ENCODE results near the gene HSD17B7. TPM values are rescaled to one million over a fixed set of nuclear protein-coding genes. Genes with fewer than 3 reads are reported as not detected.

HSD17B7 gene
- total RNA-seq, 1 experiment from 2014 or later: 55.6 TPM

DNA sequence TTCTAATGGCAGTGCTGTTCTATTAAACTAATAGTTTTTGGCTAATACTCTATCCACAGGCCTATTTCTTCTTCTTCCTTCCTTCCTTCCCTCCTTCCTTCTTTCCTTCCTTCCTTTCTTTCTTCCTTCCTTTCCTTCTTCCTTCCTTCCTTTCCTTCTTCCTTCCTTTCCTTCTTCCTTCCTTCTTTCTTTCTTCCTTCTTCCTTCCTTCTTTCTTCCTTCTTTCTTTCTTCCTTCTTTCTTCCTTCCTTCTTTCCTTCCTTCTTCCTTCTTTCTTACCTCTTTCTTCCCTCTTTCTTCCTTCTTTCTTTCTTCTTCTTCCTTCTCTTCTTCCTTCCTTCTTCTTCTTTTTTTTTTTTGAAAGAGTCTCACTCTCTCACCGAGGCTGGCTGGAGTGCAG, 38.8 kb downstream of the HSD17B7 start:
- Histone ChIP-seq H3K4me1 (ENCODE audit: insufficient read depth, low read length, poor library complexity, severe bottlenecking) (no peaks in the 10 kb centered on the region), H3K4me3 (ENCODE audit: low read depth, low read length, poor library complexity, severe bottlenecking) (no peak overlapping the region), H3K36me3 (ENCODE audit: insufficient read depth, low read length, poor library complexity, severe bottlenecking) (no peaks in the 10 kb centered on the region), H3K27me3 (replicated peaks; ENCODE audit: insufficient read depth, low read depth, low read length, poor library complexity) (no peaks in the 10 kb centered on the region), H3K27ac (ENCODE audit: low read depth, low read length, poor library complexity, severe bottlenecking) (no peak overlapping the region), H3K9me3 (ENCODE audit: low read depth, low read length, poor library complexity, severe bottlenecking) (no peaks in the 10 kb centered on the region)
- no peak for DNase-seq (ENCODE audit: low spot score)
- POLR2A ChIA-PET (ENCODE audit: low non-redundant PET): no interaction called here
- TF ChIP-seq, protein P1, sequence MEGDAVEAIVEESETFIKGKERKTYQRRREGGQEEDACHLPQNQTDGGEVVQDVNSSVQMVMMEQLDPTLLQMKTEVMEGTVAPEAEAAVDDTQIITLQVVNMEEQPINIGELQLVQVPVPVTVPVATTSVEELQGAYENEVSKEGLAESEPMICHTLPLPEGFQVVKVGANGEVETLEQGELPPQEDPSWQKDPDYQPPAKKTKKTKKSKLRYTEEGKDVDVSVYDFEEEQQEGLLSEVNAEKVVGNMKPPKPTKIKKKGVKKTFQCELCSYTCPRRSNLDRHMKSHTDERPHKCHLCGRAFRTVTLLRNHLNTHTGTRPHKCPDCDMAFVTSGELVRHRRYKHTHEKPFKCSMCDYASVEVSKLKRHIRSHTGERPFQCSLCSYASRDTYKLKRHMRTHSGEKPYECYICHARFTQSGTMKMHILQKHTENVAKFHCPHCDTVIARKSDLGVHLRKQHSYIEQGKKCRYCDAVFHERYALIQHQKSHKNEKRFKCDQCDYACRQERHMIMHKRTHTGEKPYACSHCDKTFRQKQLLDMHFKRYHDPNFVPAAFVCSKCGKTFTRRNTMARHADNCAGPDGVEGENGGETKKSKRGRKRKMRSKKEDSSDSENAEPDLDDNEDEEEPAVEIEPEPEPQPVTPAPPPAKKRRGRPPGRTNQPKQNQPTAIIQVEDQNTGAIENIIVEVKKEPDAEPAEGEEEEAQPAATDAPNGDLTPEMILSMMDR (conservative IDR thresholded peaks at IDR 0.05; ENCODE audit: low read depth, low read length): no peak
- TF ChIP-seq EZH2 (IDR thresholded peaks at IDR 0.05; ENCODE audit: borderline replicate concordance, low read depth, low read length, poor library complexity, severe bottlenecking): no peak
- intact Hi-C loops (cut with micrococcal nuclease; ENCODE audit: unreplicated experiment): loop anchor here (10.0 kb wide), 1 partner anchor 214 kb away; no protein-coding TSS in a partner anchor
- CTCF ChIA-PET: no interaction called here
- BruUV-seq (replicated peaks): no TSS peak

GRCh38 chr1:162832470-162832869, 42.0 kb downstream of the HSD17B7 start:
- Histone ChIP-seq H3K27ac (ENCODE audit: low read depth, low read length, poor library complexity, severe bottlenecking) (no peak overlapping the region), H3K4me3 (ENCODE audit: low read depth, low read length, poor library complexity, severe bottlenecking) (no peak overlapping the region), H3K27me3 (replicated peaks; ENCODE audit: insufficient read depth, low read depth, low read length, poor library complexity) (no peaks in the 10 kb centered on the region), H3K36me3 (ENCODE audit: insufficient read depth, low read length, poor library complexity, severe bottlenecking) (no peaks in the 10 kb centered on the region), H3K9me3 (ENCODE audit: low read depth, low read length, poor library complexity, severe bottlenecking) (no peaks in the 10 kb centered on the region), H3K4me1 (ENCODE audit: insufficient read depth, low read length, poor library complexity, severe bottlenecking) (no peaks in the 10 kb centered on the region)
- no TSS peak for BruUV-seq (replicated peaks)
- POLR2A ChIA-PET (ENCODE audit: low non-redundant PET): no interaction called here
- CTCF ChIA-PET: no interaction called here
- no peak for TF ChIP-seq EZH2 (IDR thresholded peaks at IDR 0.05; ENCODE audit: borderline replicate concordance, low read depth, low read length, poor library complexity, severe bottlenecking)
- TF ChIP-seq, protein P1 (conservative IDR thresholded peaks at IDR 0.05; ENCODE audit: low read depth, low read length): no peak
- no peak for DNase-seq (ENCODE audit: low spot score)
- intact Hi-C loops (cut with micrococcal nuclease; ENCODE audit: unreplicated experiment): loop anchor here (10.0 kb wide), 1 partner anchor 778 kb away; no protein-coding TSS in a partner anchor

GRCh38 chr1:162835157-162835899, 44.8 kb downstream of the HSD17B7 start:
- H3K4me1 ChIP-seq (ENCODE audit: insufficient read depth, low read length, poor library complexity, severe bottlenecking): peaks cover 7% of the 10 kb centered on the region
- peaks cover 14% of the 10 kb centered on the region for H3K9me3 ChIP-seq (ENCODE audit: low read depth, low read length, poor library complexity, severe bottlenecking)
- no peak for DNase-seq (ENCODE audit: low spot score)
- no peak overlapping the region for H3K27ac ChIP-seq (ENCODE audit: low read depth, low read length, poor library complexity, severe bottlenecking)
- H3K36me3 ChIP-seq (ENCODE audit: insufficient read depth, low read length, poor library complexity, severe bottlenecking): no peaks in the 10 kb centered on the region
- intact Hi-C loops (cut with micrococcal nuclease; ENCODE audit: unreplicated experiment): loop anchor here (5.0 to 10.0 kb wide), 2 partner anchors 443 to 781 kb away; no protein-coding TSS in a partner anchor
- no peaks in the 10 kb centered on the region for H3K27me3 ChIP-seq (replicated peaks; ENCODE audit: insufficient read depth, low read depth, low read length, poor library complexity)
- no peak overlapping the region for H3K4me3 ChIP-seq (ENCODE audit: low read depth, low read length, poor library complexity, severe bottlenecking)
- no TSS peak for BruUV-seq (replicated peaks)
- no peak for TF ChIP-seq EZH2 (IDR thresholded peaks at IDR 0.05; ENCODE audit: borderline replicate concordance, low read depth, low read length, poor library complexity, severe bottlenecking)
- TF ChIP-seq, protein P1 (conservative IDR thresholded peaks at IDR 0.05; ENCODE audit: low read depth, low read length): no peak
- POLR2A ChIA-PET (ENCODE audit: low non-redundant PET): no interaction called here
- CTCF ChIA-PET: no interaction called here
